SK-N-SH (cell line): ENCODE data around the gene PFKM. TPM values are rescaled to one million over a fixed set of nuclear protein-coding genes. Genes with fewer than 3 reads are reported as not detected.

Experiments used
- CTCF ChIA-PET: fragments of 300-600, 350-600 bp; formaldehyde crosslinking; extraction: SDS; loops from one replicate; lab custom pipeline; 2021; lab: Yijun Ruan, JAX
- POLR2A ChIA-PET: fragments of 350-600 bp; sonication (Branson Sonifier 250); formaldehyde crosslinking; extraction: SDS; loops from one replicate; lab custom pipeline; 2020; ENCODE audit warnings: antibody characterized with exemption, inconsistent platforms; lab: Yijun Ruan, JAX
- DNase-seq: peaks from one replicate; pipeline ENCODE4 v3.0.0; 2012
- H2AFZ ChIP-seq: fragments of 200-600 bp; sonication (generic); 2 replicates; pipeline ENCODE4 v1.8.1; 2016; ENCODE audit warnings: antibody characterized with exemption, mild to moderate bottlenecking, low read depth
- H3F3A ChIP-seq: fragments of 200-600 bp; sonication (generic); replicated peaks from 2 replicates; pipeline ENCODE3; 2016; ENCODE audit warnings: antibody characterized with exemption, mild to moderate bottlenecking; ENCODE audit not compliant: insufficient read depth
- H3K27ac ChIP-seq, 2 experiments: fragments of 200-500 bp in 1 of 2; fragments of 200-600 bp in 1 of 2; sonication (Bioruptor generic) in 1 of 2; sonication (generic), shearing (Covaris generic) in 1 of 2; 2 replicates each; pipeline versions ENCODE4 v1.5.1 to v1.6.1; 2014 to 2016; ENCODE audit warnings: low read depth in 2 of 2, inconsistent platforms in 1 of 2, low read length in 1 of 2, mild to moderate bottlenecking in 1 of 2, mixed read lengths in 1 of 2
- H3K27me3 ChIP-seq: fragments of 200-600 bp; sonication (generic), shearing (Covaris generic); 2 replicates; pipeline ENCODE4 v1.6.1; 2016; ENCODE audit warnings: mixed run types; ENCODE audit not compliant: insufficient read depth
- H3K36me3 ChIP-seq, 2 experiments: fragments of 200-500 bp in 1 of 2; fragments of 200-600 bp in 1 of 2; sonication (Bioruptor generic) in 1 of 2; sonication (generic) in 1 of 2; replicated peaks in 1 of 2; 2 replicates each; pipeline versions ENCODE3 to v1.5.1; 2014 to 2016; ENCODE audit warnings: low read length in 1 of 2, mild to moderate bottlenecking in 1 of 2; ENCODE audit not compliant: insufficient read depth in 2 of 2, control insufficient read depth in 1 of 2
- H3K4me1 ChIP-seq, 2 experiments: fragments of 200-500 bp in 1 of 2; fragments of 200-600 bp in 1 of 2; sonication (Bioruptor generic) in 1 of 2; sonication (generic), shearing (Covaris generic) in 1 of 2; 2 replicates each; pipeline versions ENCODE4 v1.5.1 to v1.6.1; 2014 to 2016; ENCODE audit warnings: low read depth in 1 of 2, low read length in 1 of 2, mixed run types in 1 of 2; ENCODE audit not compliant: insufficient read depth in 2 of 2, control insufficient read depth in 1 of 2
- H3K4me2 ChIP-seq: fragments of 200-600 bp; sonication (generic), shearing (Covaris generic); 2 replicates; pipeline ENCODE4 v1.6.1; 2017; ENCODE audit warnings: mixed run types
- H3K4me3 ChIP-seq, 2 experiments: fragments of 200-500 bp in 1 of 2; fragments of 200-600 bp in 1 of 2; sonication (Bioruptor generic) in 1 of 2; sonication (generic), shearing (Covaris generic) in 1 of 2; 2 replicates each; pipeline versions ENCODE4 v1.5.1 to v1.8.1; 2014 to 2016; ENCODE audit warnings: low read depth in 2 of 2, inconsistent platforms in 1 of 2, low read length in 1 of 2, mild to moderate bottlenecking in 1 of 2, mixed read lengths in 1 of 2, moderate library complexity in 1 of 2
- H3K79me2 ChIP-seq: fragments of 200-600 bp; sonication (generic); 2 replicates; pipeline ENCODE4 v1.8.1; 2017; ENCODE audit warnings: mild to moderate bottlenecking; ENCODE audit not compliant: insufficient read depth
- H3K9ac ChIP-seq: fragments of 200-600 bp; sonication (generic); 2 replicates; pipeline ENCODE4 v1.6.1; 2017; ENCODE audit warnings: mixed run types
- H3K9me2 ChIP-seq: fragments of 200-600 bp; sonication (generic); 2 replicates; pipeline ENCODE4 v1.6.1; 2017; ENCODE audit warnings: mixed run types
- H3K9me3 ChIP-seq: fragments of 200-600 bp; sonication (generic); 2 replicates; pipeline ENCODE4 v1.6.1; 2017; ENCODE audit warnings: mixed run types, mild to moderate bottlenecking, moderate library complexity
- H4K20me1 ChIP-seq: fragments of 200-600 bp; sonication (generic); 2 replicates; pipeline ENCODE4 v1.6.1; 2017; ENCODE audit warnings: mild to moderate bottlenecking, mixed run types; ENCODE audit not compliant: insufficient read depth
- CHD2 ChIP-seq: fragments of 150-350 bp; IDR thresholded peaks from 2 replicates; pipeline ENCODE4 v1.6.1; 2018; ENCODE audit warnings: low read length; ENCODE audit not compliant: partially characterized antibody
- CTCF ChIP-seq: fragments of 200-600 bp; sonication (generic); IDR thresholded peaks from 2 replicates; pipeline ENCODE4 v1.6.1; 2017; ENCODE audit warnings: antibody characterized with exemption, mild to moderate bottlenecking, moderate library complexity
- ELF1 ChIP-seq: IDR thresholded peaks from 2 replicates; pipeline ENCODE4 v1.4.0; 2012
- FOXJ3 ChIP-seq: sonication (generic); formaldehyde crosslinking; IDR thresholded peaks from 2 replicates; pipeline ENCODE4 v1.5.1; 2020; ENCODE audit warnings: mild to moderate bottlenecking, missing genetic modification reagents
- MAX ChIP-seq: IDR thresholded peaks from 2 replicates; pipeline ENCODE4 v1.4.0; 2012; ENCODE audit warnings: low read depth
- MEF2A ChIP-seq: IDR thresholded peaks from 2 replicates; pipeline ENCODE4 v1.4.0; 2012; ENCODE audit warnings: low read depth, borderline replicate concordance
- MXI1 ChIP-seq: IDR thresholded peaks from 2 replicates; pipeline ENCODE4 v1.6.1; 2012; ENCODE audit warnings: mild to moderate bottlenecking, low read depth, low read length, improper control_type of control experiment
- NFIC ChIP-seq: IDR thresholded peaks from 2 replicates; pipeline ENCODE4 v1.4.0; 2012; ENCODE audit warnings: borderline replicate concordance
- POLR2AphosphoS5 ChIP-seq: IDR thresholded peaks from 2 replicates; pipeline ENCODE4 v1.6.1; 2012; ENCODE audit warnings: low read depth, low read length
- RAD21 ChIP-seq: IDR thresholded peaks from 2 replicates; pipeline ENCODE4 v1.6.1; 2012; ENCODE audit warnings: mild to moderate bottlenecking, low read length
- RCOR1 ChIP-seq: fragments of 150-350 bp; IDR thresholded peaks from 2 replicates; pipeline ENCODE4 v1.6.1; 2017; ENCODE audit warnings: antibody characterized with exemption, low read length
- RXRA ChIP-seq: IDR thresholded peaks from 2 replicates; pipeline ENCODE4 v1.4.0; 2012; ENCODE audit warnings: low read depth, mild to moderate bottlenecking, borderline replicate concordance
- SIN3A ChIP-seq: IDR thresholded peaks from 2 replicates; pipeline ENCODE4 v1.6.1; 2012; ENCODE audit warnings: low read depth, mild to moderate bottlenecking, low read length, moderate library complexity, borderline replicate concordance
- TAF1 ChIP-seq: IDR thresholded peaks from 2 replicates; pipeline ENCODE4 v1.6.1; 2012; ENCODE audit warnings: low read depth, mild to moderate bottlenecking, low read length, moderate library complexity, borderline replicate concordance
- TCF12 ChIP-seq: IDR thresholded peaks from 2 replicates; pipeline ENCODE4 v1.4.0; 2012
- USF1 ChIP-seq: IDR thresholded peaks from 2 replicates; pipeline ENCODE4 v1.4.0; 2012; ENCODE audit warnings: low read depth, borderline replicate concordance
- USF2 ChIP-seq: fragments of 150-350 bp; IDR thresholded peaks from 2 replicates; pipeline ENCODE4 v1.6.1; 2017; ENCODE audit warnings: antibody characterized with exemption, low read length, low read depth, borderline replicate concordance
- YY1 ChIP-seq: IDR thresholded peaks from 2 replicates; pipeline ENCODE4 v1.4.0; 2012; ENCODE audit warnings: low read depth, mild to moderate bottlenecking
- ZBTB33 ChIP-seq: IDR thresholded peaks from 2 replicates; pipeline ENCODE4 v1.4.0; 2012; ENCODE audit warnings: low read depth, borderline replicate concordance
- WGBS: methylation state at CpG from one replicate; pipeline ENCODE4 v1.1.6; 2017; ENCODE audit warnings: low lambda C conversion rate; 5-methylcytosine and 5-hydroxymethylcytosine counted together
- polyA plus RNA-seq, 3 experiments: library from polyadenylated mRNA; depleted of rRNA; stranded (reverse); fragments of >200 nt; gene quantifications; 2 replicates each; pipeline ENCODE4 v1.2.3, GENCODE V29; 2012

The PFKM gene
- 85.0 and 111 TPM in 2 replicates for polyA plus RNA-seq (2012; rRNA removed)
- polyA plus RNA-seq (2012; cell fraction: cytosol; rRNA removed), result 75.2 and 79.2 TPM in 2 replicates
- 120 and 183 TPM in 2 replicates for polyA plus RNA-seq (2012; cell fraction: nucleus; rRNA removed)

- peak within 1 kb of the TSS; percentile 63 for H3K9ac ChIP-seq
- CTCF ChIA-PET, result interaction anchor here (1.0 to 1.8 kb wide), 3 partner anchors 14 to 156 kb away, joined by 4 read pairs; partner anchors contain the start of genes SENP1 and TMEM106C
- peaks cover 14 to 18% of the 10 kb centered on the region in 2 experiments for H3K36me3 ChIP-seq
- peak within 1 kb of the TSS; percentile 99 for H2AFZ ChIP-seq
- H3K9me3 ChIP-seq, result no peaks in the 10 kb centered on the region
- peak within 1 kb of the TSS; percentile 92 for H3K4me2 ChIP-seq
- H3K4me1 ChIP-seq, result peaks cover 6 to 7% of the 10 kb centered on the region in 2 experiments; a peak in 3 of 4 replicates
- POLR2A ChIA-PET, result interaction anchor here (1.2 to 1.6 kb wide), 2 partner anchors 14 to 38 kb away, joined by 5 to 8 read pairs; partner anchors contain the start of genes ASB8 and SENP1
- peak within 1 kb of the TSS; percentile 91 to 98 for H3K4me3 ChIP-seq
- 2% methylated on average over 20 of the region's 20 CpGs for WGBS
- DNase-seq, result peak; percentile 84
- no peaks in the 10 kb centered on the region for H3F3A ChIP-seq
- no peaks in the 10 kb centered on the region for H3K9me2 ChIP-seq
- TF ChIP-seq RCOR1 (peak; percentile 56), TCF12 (peak; percentile 27; the same call in 1 of the 2 replicates), TAF1 (peak; percentile 58; the same call in 1 of the 2 replicates), MAX (no peak), YY1 (0 out of 2 replicates have a peak, but pooled peaks have one; percentile 44), USF1 (peak; percentile 37; the same call in 1 of the 2 replicates), POLR2AphosphoS5 (peak; percentile 92), MEF2A (no peak), CHD2 (peak; percentile 85), FOXJ3 (CRISPR knock-in tag) (no peak), ELF1 (no peak), MXI1 (peak; percentile 88), SIN3A (peak; percentile 60; the same call in 1 of the 2 replicates)
- H4K20me1 ChIP-seq, result no peaks in the 10 kb centered on the region
- H3K27me3 ChIP-seq, result peaks cover 5% of the 10 kb centered on the region; the same call in 1 of the 2 replicates
- H3K27ac ChIP-seq, result peak within 1 kb of the TSS; percentile 58 to 85; a peak in 3 of 4 replicates
- peaks cover 29% of the 10 kb centered on the region for H3K79me2 ChIP-seq
Observed at GRCh38 chr12:48119078-48119833, at the start of gene PFKM. Gene PFKM (plus strand): TSS chr12:48119364. CDS start chr12:48122775, 3,411 bp downstream.

GRCh38 chr12:48070033-48070432, 49.1 kb upstream of the PFKM start:
- Histone ChIP-seq H3K4me2 (no peak overlapping the region), H3K4me1 (no peaks in the 10 kb centered on the region), H3K79me2 (no peaks in the 10 kb centered on the region), H3K4me3 (no peak overlapping the region), H2AFZ (no peak overlapping the region), H3K36me3 (peaks cover 60 to 61% of the 10 kb centered on the region in 2 experiments), H3K9me2 (no peaks in the 10 kb centered on the region), H3K27ac (no peak overlapping the region), H3F3A (no peaks in the 10 kb centered on the region), H4K20me1 (no peaks in the 10 kb centered on the region), H3K9ac (no peak overlapping the region), H3K27me3 (no peaks in the 10 kb centered on the region), H3K9me3 (no peaks in the 10 kb centered on the region)
- DNase-seq, result no peak
- 95% methylated on average over 1 of the region's 1 CpG for WGBS
- ChIA-PET CTCF (interaction anchor here (1.5 to 1.6 kb wide), 2 partner anchors 14 to 120 kb away, joined by 3 to 4 read pairs; no protein-coding TSS in a partner anchor), POLR2A (no interaction called here)
- TF ChIP-seq POLR2AphosphoS5 (no peak), ZBTB33 (no peak), NFIC (no peak), USF2 (no peak), FOXJ3 (CRISPR knock-in tag) (no peak), MEF2A (no peak), CTCF (no peak), MAX (no peak), MXI1 (no peak), RCOR1 (no peak), CHD2 (no peak), RXRA (no peak), RAD21 (no peak)
